Keratinocyte (primary cell): ENCODE data around the gene MTRR.

Experiments used
- CTCF ChIP-seq, 3 experiments: IDR thresholded peaks in 1 of 3; conservative IDR thresholded peaks in 1 of 3; optimal IDR thresholded peaks in 1 of 3; 2 replicates in 2 of 3; 3 replicates in 1 of 3; pipeline versions ENCODE3 to v1.5.1; 2011; ENCODE audit warnings: low read length in 3 of 3, mild to moderate bottlenecking in 3 of 3, moderate library complexity in 2 of 3, control low read depth in 1 of 3, inconsistent platforms in 1 of 3; ENCODE audit not compliant: insufficient read depth in 2 of 3; ENCODE audit errors: extremely low read depth in 1 of 3
- EZH2 ChIP-seq: IDR thresholded peaks from one replicate; pipeline ENCODE4 v1.6.1; 2012; ENCODE audit warnings: inconsistent platforms, mild to moderate bottlenecking, low read length, moderate library complexity

DNA sequence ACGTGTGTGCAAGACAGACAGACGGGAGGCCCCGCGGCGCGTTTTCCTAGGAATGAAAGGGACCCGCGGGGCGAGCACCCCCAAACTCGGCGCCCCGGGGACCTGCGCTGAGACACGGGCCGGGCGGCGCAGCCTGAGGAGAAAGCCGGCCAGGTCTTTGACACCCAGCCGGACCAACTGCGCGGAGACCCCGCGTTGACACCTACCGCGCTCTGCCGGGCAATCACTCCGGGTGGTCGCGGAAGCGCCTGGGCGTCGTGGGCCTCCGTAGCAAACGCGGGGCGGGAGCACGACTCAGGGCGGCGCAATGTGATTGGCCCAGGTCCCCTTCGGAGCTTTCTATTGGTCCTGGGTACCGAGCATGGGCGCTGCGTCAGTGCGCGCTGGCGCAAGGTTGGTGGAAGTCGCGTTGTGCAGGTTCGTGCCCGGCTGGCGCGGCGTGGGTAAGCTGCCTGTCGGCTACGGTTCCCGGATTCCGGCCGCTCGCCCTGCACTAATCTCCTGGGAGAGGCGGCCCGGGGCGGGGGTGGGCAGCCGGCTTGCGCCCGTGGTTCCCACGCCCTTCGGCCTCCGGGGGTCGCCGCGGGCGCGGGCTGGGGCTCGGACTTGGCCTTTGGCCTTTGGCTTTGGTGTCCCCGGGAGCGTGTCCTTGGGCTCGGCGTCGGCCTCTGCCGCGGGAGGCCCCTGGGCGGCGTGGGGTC is at the start of gene MTRR, which contains the start of gene FASTKD3:
- TF ChIP-seq CTCF (optimal IDR thresholded peaks at IDR 0.05 in 1 of 3, IDR thresholded peaks at IDR 0.05 in 1 of 3, conservative IDR thresholded peaks at IDR 0.05 in 1 of 3; ENCODE audit: extremely low read depth in 1 of 3, insufficient read depth in 2 of 3, low read length in 3 of 3) (no peak), EZH2 (no peak)
